Posterior cingulate gyrus (tissue), 11 donors: ENCODE measurements around the gene SCNN1B.
"Not testable (repeated sequence)": the region's sequence is repeated elsewhere in the genome, so short reads cannot be mapped to it uniquely, and the experiment has no call there.

Experiments used
- DNase-seq, 10 donors: peaks; one replicate each; pipeline versions ENCODE4 v3.0.0 to v3.0.0-alpha.2; 2020 to 2021; ENCODE audit warnings: mixed read lengths in 3 of 10
- intact Hi-C: fragments of 100-400 bp; cut with DNase I; formaldehyde crosslinking; loops from one replicate; pipeline ENCODE4 v1.15.1; 2023

The SCNN1B gene

GRCh38 chr16:23375643-23376042 is 73.5 kb downstream of the SCNN1B start:
- peak in 1 of 10 donors; percentile 80 for DNase-seq
- intact Hi-C loops = no loop called here

- intact Hi-C loops = no loop called here
- peak in 2 of 10 donors; percentile 11 to 74 for DNase-seq
These were observed 75.2 kb downstream of the SCNN1B start for GRCh38 chr16:23377071-23377931.

DNA sequence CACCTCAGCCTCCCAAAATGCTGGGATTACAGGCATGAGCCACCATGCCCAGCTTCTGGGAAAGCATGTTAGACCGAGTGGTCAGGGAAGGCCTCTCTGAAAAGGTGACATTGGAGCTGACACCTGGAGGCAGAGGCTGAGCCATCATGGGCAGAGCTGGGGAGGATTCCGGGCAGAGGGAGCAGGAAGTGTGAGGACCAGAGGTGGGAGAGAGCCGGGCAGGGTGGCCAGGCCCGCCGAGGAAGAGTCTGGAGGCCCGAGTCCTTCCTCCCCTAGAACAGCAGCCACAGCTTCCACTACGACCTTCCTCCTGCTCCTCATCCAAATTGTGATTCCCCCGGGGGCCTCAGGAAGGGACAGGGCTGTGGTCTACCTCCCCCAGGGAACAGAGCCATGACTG is 76.2 kb downstream of the SCNN1B start:
- DNase-seq = peak in 2 of 10 donors; percentile 35 to 81

DNA sequence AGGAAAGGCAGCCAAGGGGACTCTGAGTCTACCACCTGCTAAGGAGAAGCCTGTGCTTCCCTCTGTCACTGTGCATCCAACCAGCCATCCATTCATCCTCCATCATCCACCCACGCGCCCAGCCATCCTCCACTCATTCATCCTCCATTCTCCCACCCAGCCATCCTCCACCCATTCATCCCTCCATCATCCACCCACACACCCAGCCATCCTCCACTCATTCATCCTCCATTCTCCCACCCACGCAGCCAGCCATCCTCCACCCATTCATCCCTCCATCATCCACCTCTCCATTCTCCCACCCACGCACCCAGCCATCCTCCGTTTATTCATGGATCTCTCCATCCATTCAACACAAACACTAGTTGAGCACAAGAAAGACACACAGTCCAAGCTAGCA is 76.8 kb downstream of the SCNN1B start:
- intact Hi-C loops = no loop called here
- DNase-seq = peak in 1 of 10 donors; percentile 16

More for the DNA sequence above, 76.2 kb downstream of the SCNN1B start:
- intact Hi-C loops = no loop called here

DNA sequence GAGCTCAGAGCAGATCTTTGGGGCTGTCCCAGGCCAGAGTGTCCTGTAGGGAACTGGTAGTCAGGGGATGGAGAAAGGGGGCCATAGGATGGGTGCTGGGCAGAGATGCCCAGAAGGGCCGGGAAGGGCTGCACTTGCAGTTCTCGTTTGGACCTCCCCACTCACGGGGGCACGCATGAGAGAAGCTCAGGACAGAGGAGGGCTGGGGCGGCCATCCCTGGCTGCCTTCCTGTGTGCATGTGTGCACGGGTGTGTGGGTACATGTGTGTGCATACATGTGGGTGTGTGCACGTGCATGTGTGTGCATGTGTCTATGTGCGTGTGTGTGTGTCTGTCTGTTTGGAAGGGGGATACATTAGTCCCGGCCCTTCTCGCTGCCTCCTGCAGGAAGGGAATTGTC is 77.6 kb downstream of the SCNN1B start:
- peak in 2 of 10 donors; percentile 34 to 72 for DNase-seq
- intact Hi-C loops = no loop called here

- intact Hi-C loops = no loop called here
- peak in 2 of 10 donors; percentile 64 to 74 for DNase-seq
These were observed 78.4 kb downstream of the SCNN1B start for GRCh38 chr16:23380501-23380951.

DNA sequence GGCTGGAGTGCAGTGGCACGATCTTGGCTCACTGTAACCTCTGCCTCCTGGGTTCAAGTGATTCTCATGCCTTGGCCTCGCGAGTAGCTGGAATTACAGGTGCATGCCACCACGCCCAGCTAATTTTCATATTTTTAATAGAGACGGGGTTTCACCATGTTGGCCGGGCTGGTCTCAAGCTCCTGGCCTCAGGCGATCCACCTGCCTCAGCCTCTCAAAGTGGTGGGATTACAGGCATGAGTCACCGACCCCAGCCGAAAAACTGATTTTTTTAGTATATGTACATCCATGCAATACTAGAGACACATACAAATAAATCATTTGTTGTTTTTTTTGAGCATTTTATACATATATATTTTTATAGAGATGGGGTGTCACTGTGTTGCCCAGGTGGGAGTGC is 79.6 kb downstream of the SCNN1B start:
- intact Hi-C loops = not testable (repeated sequence)
- peak in 1 of 10 donors; percentile 31 for DNase-seq

DNA sequence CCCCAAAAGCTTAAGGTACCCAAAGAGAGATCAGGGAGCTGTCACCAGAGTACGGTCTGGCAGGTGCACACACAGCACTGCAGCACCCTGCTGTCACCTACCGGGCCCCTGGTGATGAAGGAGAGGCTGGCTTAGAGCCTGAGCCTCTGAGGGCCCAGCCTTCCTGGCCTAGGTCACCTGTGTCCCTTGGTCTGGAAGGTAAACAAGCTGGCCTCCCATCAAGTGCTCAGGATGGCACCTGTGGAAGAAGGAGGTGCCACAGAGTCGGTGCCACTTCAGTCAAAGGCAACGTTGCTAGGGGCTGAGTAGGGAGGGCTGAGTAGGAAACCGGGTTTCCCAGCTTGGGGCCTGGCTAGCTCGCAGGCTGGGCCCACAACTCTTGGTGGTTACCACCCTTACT is 80.2 kb downstream of the SCNN1B start:
- peak in 2 of 10 donors; percentile 24 to 47 for DNase-seq
- intact Hi-C loops = no loop called here

GRCh38 chr16:23383881-23384280 is 81.8 kb downstream of the SCNN1B start:
- DNase-seq = peak in 2 of 10 donors; percentile 19 to 33
- intact Hi-C loops = no loop called here

GRCh38 chr16:23384878-23385277 is 82.8 kb downstream of the SCNN1B start:
- DNase-seq = peak in 5 of 10 donors; percentile 13 to 89 (median 40)
- intact Hi-C loops = no loop called here

- intact Hi-C loops = no loop called here
- peak in 2 of 10 donors; percentile 49 to 63 for DNase-seq
These were observed 83.3 kb downstream of the SCNN1B start for GRCh38 chr16:23385441-23385840.

- peak in 2 of 10 donors; percentile 12 to 50 for DNase-seq
- intact Hi-C loops = no loop called here
These were observed 85.6 kb downstream of the SCNN1B start for GRCh38 chr16:23387666-23388065.

DNA sequence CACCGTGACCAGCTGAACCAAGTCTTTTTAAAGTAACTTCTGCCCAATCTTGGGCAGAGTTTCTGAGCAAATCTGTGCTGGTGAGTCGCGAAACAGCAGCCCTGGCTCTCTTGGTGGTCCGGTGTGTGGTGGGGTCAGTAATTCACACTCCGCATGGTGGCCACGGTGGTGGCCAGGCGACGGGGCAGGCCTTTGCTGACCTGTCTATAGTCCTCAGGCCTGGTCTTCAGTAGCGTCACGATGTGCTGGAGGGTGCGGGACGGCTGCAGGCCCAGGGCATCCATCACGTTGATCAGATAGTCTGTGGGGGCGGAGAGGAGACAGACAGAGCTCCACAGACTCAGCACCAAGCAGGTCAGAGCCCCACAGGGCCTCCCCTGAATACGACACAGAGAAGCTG is 86.7 kb downstream of the SCNN1B start:
- intact Hi-C loops = no loop called here
- peak in 2 of 10 donors; percentile 74 to 75 for DNase-seq

GRCh38 chr16:23389201-23389600 is 87.1 kb downstream of the SCNN1B start:
- DNase-seq = no peak
- intact Hi-C loops = no loop called here

GRCh38 chr16:23389936-23390335 is 87.8 kb downstream of the SCNN1B start:
- peak in 1 of 10 donors; percentile 12 for DNase-seq
- intact Hi-C loops = not testable (repeated sequence)

GRCh38 chr16:23391381-23392222 is 89.5 kb downstream of the SCNN1B start:
- intact Hi-C loops = no loop called here
- peak in 2 of 10 donors; percentile 42 to 70 for DNase-seq

DNA sequence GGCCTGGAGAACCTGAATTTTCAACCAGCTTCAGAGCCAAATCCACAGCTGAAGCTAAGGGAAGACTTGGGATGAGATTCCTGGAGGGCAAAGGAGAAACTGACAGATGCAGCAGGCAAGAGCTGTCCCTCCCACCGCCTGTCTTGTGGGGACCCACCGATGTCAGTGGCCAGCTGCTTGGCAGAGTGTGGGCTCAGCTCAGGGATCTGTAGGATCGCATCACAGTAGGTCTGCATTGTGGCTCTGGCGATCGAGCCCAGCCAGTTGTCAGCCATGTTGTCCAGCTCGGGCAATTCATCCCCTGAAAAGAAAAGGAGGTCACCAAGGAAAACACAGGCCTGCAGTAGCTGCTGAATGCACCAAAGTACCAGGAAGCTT is 90.1 kb downstream of the SCNN1B start:
- intact Hi-C loops = no loop called here
- peak in 2 of 10 donors; percentile 48 to 61 for DNase-seq

GRCh38 chr16:23394141-23394831 is 92.2 kb downstream of the SCNN1B start:
- intact Hi-C loops = no loop called here
- DNase-seq = no peak

DNA sequence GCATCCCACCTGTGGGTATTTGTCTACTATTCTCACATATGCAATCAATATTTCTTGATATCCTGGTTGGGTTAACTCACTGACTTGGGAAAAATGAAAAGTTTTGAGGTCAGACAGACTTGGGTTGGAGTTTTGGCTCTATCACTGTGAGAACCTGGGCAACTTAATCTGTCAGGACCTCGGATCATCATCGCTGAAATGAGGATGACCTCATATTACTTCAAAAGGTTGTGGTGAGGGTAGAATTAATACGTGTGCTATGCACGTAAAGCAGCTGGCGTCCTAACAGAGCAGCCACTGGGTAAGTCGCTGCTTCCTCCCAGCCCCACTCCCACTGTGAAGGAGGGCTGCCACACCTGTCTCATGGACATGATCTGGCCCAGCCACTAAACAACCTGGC is 93.6 kb downstream of the SCNN1B start:
- DNase-seq = peak in 1 of 10 donors; percentile 41
- intact Hi-C loops = no loop called here

GRCh38 chr16:23397464-23397863 is 95.4 kb downstream of the SCNN1B start:
- intact Hi-C loops = no loop called here
- peak in 1 of 10 donors; percentile 21 for DNase-seq
